ENCODE results near the gene PPP1R10.

The PPP1R10 gene

GRCh38 chr6:30598912-30599624 lies 18.0 kb downstream of the PPP1R10 start:
- DNase-seq (ENCODE audit: low spot score) = no peak

- peak; percentile 79 for DNase-seq (ENCODE audit: low spot score)
Observed at GRCh38 chr6:30597315-30598144, 19.5 kb downstream of the PPP1R10 start.

- no peak for DNase-seq (ENCODE audit: low spot score)
Observed at GRCh38 chr6:30592287-30592686, 24.8 kb downstream of the PPP1R10 start.

- peak; percentile 71 for DNase-seq (ENCODE audit: low spot score)
Observed at GRCh38 chr6:30591008-30591407, 26.0 kb downstream of the PPP1R10 start.

GRCh38 chr6:30590509-30590908 lies 26.5 kb downstream of the PPP1R10 start:
- no peak for DNase-seq (ENCODE audit: low spot score)

- no peak for DNase-seq (ENCODE audit: low spot score)
Observed at GRCh38 chr6:30589754-30590358, 27.2 kb downstream of the PPP1R10 start.

GRCh38 chr6:30583921-30584320 lies 33.1 kb downstream of the PPP1R10 start:
- DNase-seq (ENCODE audit: low spot score) = no peak

- no peak for DNase-seq (ENCODE audit: low spot score)
Observed at GRCh38 chr6:30578051-30578450, 39.0 kb downstream of the PPP1R10 start.

GRCh38 chr6:30573113-30573512 lies 43.9 kb downstream of the PPP1R10 start:
- DNase-seq (ENCODE audit: low spot score) = no peak

- DNase-seq (ENCODE audit: low spot score) = no peak
Observed at GRCh38 chr6:30572148-30572547, 44.9 kb downstream of the PPP1R10 start.

- no peak for DNase-seq (ENCODE audit: low spot score)
Observed at GRCh38 chr6:30571762-30572082, 45.3 kb downstream of the PPP1R10 start.

GRCh38 chr6:30571075-30571761 lies 45.8 kb downstream of the PPP1R10 start, which contains the start of gene ABCF1:
TSS of gene ABCF1 (plus strand) at chr6:30571442. CDS start at chr6:30571488, 46 bp downstream.
- DNase-seq (ENCODE audit: low spot score) = peak; percentile 99

GRCh38 chr6:30570740-30571074 lies 46.3 kb downstream of the PPP1R10 start:
- peak; percentile 36 for DNase-seq (ENCODE audit: low spot score)

GRCh38 chr6:30570263-30570662 lies 46.8 kb downstream of the PPP1R10 start:
- DNase-seq (ENCODE audit: low spot score) = no peak

- DNase-seq (ENCODE audit: low spot score) = no peak
Observed at GRCh38 chr6:30568245-30568644, 48.8 kb downstream of the PPP1R10 start.

- no peak for DNase-seq (ENCODE audit: low spot score)
Observed at GRCh38 chr6:30565772-30566171, 51.3 kb downstream of the PPP1R10 start.

GRCh38 chr6:30564114-30564513 lies 52.9 kb downstream of the PPP1R10 start:
- no peak for DNase-seq (ENCODE audit: low spot score)

- no peak for DNase-seq (ENCODE audit: low spot score)
Observed at GRCh38 chr6:30562470-30563425, 54.3 kb downstream of the PPP1R10 start.

- DNase-seq (ENCODE audit: low spot score) = no peak
Observed at GRCh38 chr6:30560930-30561329, 56.1 kb downstream of the PPP1R10 start.

- peak; percentile 55 for DNase-seq (ENCODE audit: low spot score)
Observed at GRCh38 chr6:30557683-30557981, 59.4 kb downstream of the PPP1R10 start.

- DNase-seq (ENCODE audit: low spot score) = peak; percentile 90
Observed at GRCh38 chr6:30556906-30557682, 59.9 kb downstream of the PPP1R10 start, which contains the start of gene PRR3. TSS of gene PRR3 (plus strand) at chr6:30557295. CDS start at chr6:30557345, 50 bp downstream.

All from AG08396 (cell line).